GM12878 (cell line): ENCODE measurements around the gene MAD1L1. TPM values are rescaled to one million over a fixed set of nuclear protein-coding genes. Genes with fewer than 3 reads are reported as not detected.

Experiments used
- CBFB ChIP-seq: IDR thresholded peaks from 2 replicates; pipeline ENCODE4 v1.6.1; 2016; ENCODE audit warnings: antibody characterized with exemption, low read depth
- CBX5 ChIP-seq: sonication (generic); IDR thresholded peaks from 2 replicates; pipeline ENCODE4 v1.6.1; 2016; ENCODE audit warnings: low read depth, moderate library complexity, mild to moderate bottlenecking, inconsistent platforms
- DPF2 ChIP-seq: fragments of 450-650 bp; IDR thresholded peaks from 2 replicates; pipeline ENCODE4 v1.6.1; 2017; ENCODE audit warnings: mild to moderate bottlenecking
- EP300 ChIP-seq, 2 experiments: fragments of 150-350 bp in 1 of 2; IDR thresholded peaks; 2 replicates each; pipeline ENCODE4 v1.6.1; 2011 to 2012; ENCODE audit warnings: low read depth in 2 of 2, low read length in 2 of 2, borderline replicate concordance in 1 of 2, improper control_type of control experiment in 1 of 2, inconsistent platforms in 1 of 2; ENCODE audit not compliant: control insufficient read depth in 1 of 2
- EZH2 ChIP-seq: IDR thresholded peaks from 2 replicates; pipeline ENCODE4 v1.6.1; 2012; ENCODE audit warnings: low read depth, mild to moderate bottlenecking, control low read depth, inconsistent platforms, low read length, borderline replicate concordance; ENCODE audit not compliant: control insufficient read depth
- HDAC2 ChIP-seq: fragments of 200-600 bp; sonication (generic); IDR thresholded peaks from 2 replicates; pipeline ENCODE4 v1.6.1; 2017
- IKZF2 ChIP-seq, 2 experiments: fragments of 450-650 bp; IDR thresholded peaks; 2 replicates each; pipeline ENCODE4 v1.6.1; 2017; ENCODE audit warnings: mild to moderate bottlenecking in 2 of 2, moderate library complexity in 2 of 2
- JUNB ChIP-seq: IDR thresholded peaks from 2 replicates; pipeline ENCODE4 v1.6.1; 2016; ENCODE audit warnings: antibody characterized with exemption, mild to moderate bottlenecking
- JUND ChIP-seq: IDR thresholded peaks from 2 replicates; pipeline ENCODE4 v1.6.1; 2012; ENCODE audit warnings: low read depth, mild to moderate bottlenecking, low read length, improper control_type of control experiment, moderate library complexity
- LARP7 ChIP-seq: fragments of 450-650 bp; IDR thresholded peaks from 2 replicates; pipeline ENCODE4 v1.6.1; 2017; ENCODE audit warnings: mild to moderate bottlenecking
- MTA2 ChIP-seq: fragments of 450-650 bp; IDR thresholded peaks from 2 replicates; pipeline ENCODE4 v1.6.1; 2016; ENCODE audit warnings: low read depth, mild to moderate bottlenecking, moderate library complexity
- MTA3 ChIP-seq: IDR thresholded peaks from 2 replicates; pipeline ENCODE4 v1.6.1; 2012; ENCODE audit warnings: low read length, inconsistent platforms, borderline replicate concordance
- MYC ChIP-seq: IDR thresholded peaks from 2 replicates; pipeline ENCODE4 v1.6.1; 2011; ENCODE audit warnings: mild to moderate bottlenecking, low read length, moderate library complexity, inconsistent platforms; ENCODE audit not compliant: insufficient read depth, insufficient replicate concordance, insufficient read length, severe bottlenecking
- NFXL1 ChIP-seq: fragments of 450-650 bp; IDR thresholded peaks from 2 replicates; pipeline ENCODE4 v1.6.1; 2017; ENCODE audit warnings: antibody characterized with exemption, mild to moderate bottlenecking, borderline replicate concordance
- NFYA ChIP-seq: IDR thresholded peaks from 2 replicates; pipeline ENCODE4 v1.6.1; 2011; ENCODE audit warnings: low read depth, mild to moderate bottlenecking, low read length, improper control_type of control experiment, borderline replicate concordance
- NKRF ChIP-seq: fragments of 450-650 bp; conservative IDR thresholded peaks from 2 replicates; pipeline ENCODE4 v1.6.1; 2017; ENCODE audit warnings: mild to moderate bottlenecking, moderate library complexity
- NR2C1 ChIP-seq: fragments of 450-650 bp; IDR thresholded peaks from 2 replicates; pipeline ENCODE4 v1.6.1; 2017; ENCODE audit warnings: antibody characterized with exemption, mild to moderate bottlenecking, moderate library complexity
- POLR2AphosphoS2 ChIP-seq: IDR thresholded peaks from 2 replicates; pipeline ENCODE4 v1.6.1; 2011; ENCODE audit warnings: low read depth, mild to moderate bottlenecking, low read length, improper control_type of control experiment, moderate library complexity
- SP1 ChIP-seq: IDR thresholded peaks from one replicate; pipeline ENCODE4 v1.6.1; 2011; ENCODE audit warnings: low read depth, low read length
- SREBF1 ChIP-seq: IDR thresholded peaks from 2 replicates; pipeline ENCODE4 v1.6.1; 2012; ENCODE audit warnings: mild to moderate bottlenecking, low read length
- SUPT20H ChIP-seq: IDR thresholded peaks from 2 replicates; pipeline ENCODE4 v1.6.1; 2011; ENCODE audit warnings: low read depth, mild to moderate bottlenecking, low read length, moderate library complexity, borderline replicate concordance; ENCODE audit not compliant: control insufficient read depth
- TARDBP ChIP-seq: IDR thresholded peaks from 2 replicates; pipeline ENCODE4 v1.6.1; 2016; ENCODE audit warnings: borderline replicate concordance
- TBL1XR1 ChIP-seq: IDR thresholded peaks from 2 replicates; pipeline ENCODE4 v1.6.1; 2012; ENCODE audit warnings: low read depth, low read length, improper control_type of control experiment
- TCF3 ChIP-seq: IDR thresholded peaks from 2 replicates; pipeline ENCODE4 v1.6.1; 2012; ENCODE audit warnings: low read depth, mild to moderate bottlenecking, low read length, borderline replicate concordance; ENCODE audit not compliant: insufficient read depth
- WRNIP1 ChIP-seq: IDR thresholded peaks from 2 replicates; pipeline ENCODE4 v1.6.1; 2011; ENCODE audit warnings: low read depth, low read length, improper control_type of control experiment, borderline replicate concordance
- ZSCAN29 ChIP-seq: fragments of 450-650 bp; IDR thresholded peaks from 2 replicates; pipeline ENCODE4 v1.6.1; 2017; ENCODE audit warnings: mild to moderate bottlenecking, moderate library complexity
- polyA plus RNA-seq, 11 experiments: library from polyadenylated mRNA; depleted of rRNA in 4 of 11; unstranded in 6 of 11; stranded (reverse) in 5 of 11; fragments of >200 nt; fragmentation: Nextera tagmentation in 4 of 11; fragmentation: Illumina TruSeq in 1 of 11; extraction: Ambion mirVana in 4 of 11; extraction: Trizol in 1 of 11; gene quantifications; 1 replicate in 1 of 11; 2 replicates in 10 of 11; pipeline versions ENCODE4 v1.2.1 to v1.2.3, GENCODE V29; 2011 to 2016; ENCODE audit warnings: inconsistent platforms in 2 of 11, missing spikeins in 2 of 11, low read depth in 1 of 11
- total RNA-seq, 4 experiments: library from RNA; depleted of rRNA in 3 of 4; stranded (reverse); fragments of >200 nt in 3 of 4; fragmentation: Illumina TruSeq in 1 of 4; extraction: Trizol in 1 of 4; gene quantifications; 2 replicates each; pipeline versions ENCODE4 v1.2.1 to v1.2.3, GENCODE V29; 2013 to 2021
- TF ChIP-seq, protein P1 (sequence below): fragments of 450-650 bp; IDR thresholded peaks from 2 replicates; pipeline ENCODE4 v1.6.1; 2016; ENCODE audit warnings: mild to moderate bottlenecking

MAD1L1 gene
- total and polyA plus RNA-seq, 10 of the 15 experiments (the other 5 are each of a cell fraction or from before 2014, with no cell fraction given) = 2.2 to 76.8 (median 38.3) TPM

DNA sequence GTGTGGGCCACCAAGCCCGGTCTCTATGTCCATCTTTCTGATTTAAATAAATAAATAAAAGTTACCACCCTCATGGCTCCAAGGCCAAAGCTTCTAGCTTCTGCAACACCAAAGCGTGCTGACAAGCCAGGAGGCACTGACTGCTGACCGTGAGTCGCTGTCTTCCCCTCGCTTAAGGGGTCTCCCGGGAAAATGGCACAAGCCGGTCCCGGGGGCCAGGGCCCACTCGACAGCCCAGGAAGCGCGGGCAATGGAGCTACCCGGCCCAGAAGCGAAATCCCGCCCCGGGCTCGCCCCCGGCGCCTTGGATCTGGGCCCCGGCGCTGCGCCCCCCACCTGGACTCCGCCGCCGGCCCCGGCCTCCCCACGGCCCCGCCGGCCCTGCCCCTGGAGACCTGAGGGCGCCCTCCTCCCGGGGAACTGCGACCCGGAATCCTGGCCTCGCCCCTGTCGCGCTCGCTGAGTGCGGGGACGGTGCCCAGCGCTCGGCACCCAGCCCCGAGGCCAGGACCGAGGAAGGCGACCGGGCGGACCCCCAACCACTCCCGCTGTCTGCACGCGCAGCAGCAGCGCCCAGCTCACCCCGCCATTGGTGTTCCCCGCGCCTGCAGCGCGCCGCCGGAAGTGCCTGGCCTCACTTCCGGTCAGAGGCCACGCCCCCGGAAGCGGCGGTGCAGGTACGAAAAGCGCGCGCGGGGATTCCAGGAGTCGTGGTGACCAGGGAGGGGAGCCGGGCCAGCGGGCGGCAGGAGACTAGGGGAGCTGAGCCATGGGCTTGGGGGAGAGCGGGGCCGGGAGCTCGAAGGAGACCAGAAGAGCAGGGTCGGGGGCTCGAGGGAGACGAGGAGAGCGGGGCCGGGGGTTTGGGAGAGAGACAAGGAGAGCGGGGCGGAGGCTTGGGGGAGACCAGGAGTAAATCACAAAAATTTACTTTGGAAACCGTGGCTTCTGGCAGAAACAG, 9.1 kb upstream of the MAD1L1 start, which contains the start of the genes MRM2 and NUDT1 (continued):
- TF ChIP-seq NKRF = peak; percentile 97
- TF ChIP-seq SP1 = peak; percentile 66
- TF ChIP-seq, protein P1, sequence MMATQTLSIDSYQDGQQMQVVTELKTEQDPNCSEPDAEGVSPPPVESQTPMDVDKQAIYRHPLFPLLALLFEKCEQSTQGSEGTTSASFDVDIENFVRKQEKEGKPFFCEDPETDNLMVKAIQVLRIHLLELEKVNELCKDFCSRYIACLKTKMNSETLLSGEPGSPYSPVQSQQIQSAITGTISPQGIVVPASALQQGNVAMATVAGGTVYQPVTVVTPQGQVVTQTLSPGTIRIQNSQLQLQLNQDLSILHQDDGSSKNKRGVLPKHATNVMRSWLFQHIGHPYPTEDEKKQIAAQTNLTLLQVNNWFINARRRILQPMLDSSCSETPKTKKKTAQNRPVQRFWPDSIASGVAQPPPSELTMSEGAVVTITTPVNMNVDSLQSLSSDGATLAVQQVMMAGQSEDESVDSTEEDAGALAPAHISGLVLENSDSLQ = peak; percentile 53
- TF ChIP-seq SREBF1 = no peak
- no peak for TF ChIP-seq TBL1XR1
- no peak for TF ChIP-seq ZSCAN29
- TF ChIP-seq MTA2 = no peak
- no peak for TF ChIP-seq EP300 (IDR thresholded peaks at IDR 0.05; ENCODE audit: borderline replicate concordance in 1 of 2, control insufficient read depth in 1 of 2, low read depth in 2 of 2, low read length in 2 of 2)
- 0 out of 2 replicates have a peak, but pooled peaks have one; percentile 39 for TF ChIP-seq CBFB
- peak; percentile 71; the same call in 1 of the 2 replicates for TF ChIP-seq DPF2
- TF ChIP-seq POLR2AphosphoS2 = peak; percentile 84
- TF ChIP-seq NFXL1 = no peak
- TF ChIP-seq EZH2 = no peak
- no peak for TF ChIP-seq HDAC2
- TF ChIP-seq TCF3 = 0 out of 2 replicates have a peak, but pooled peaks have one; percentile 55
- TF ChIP-seq IKZF2 (IDR thresholded peaks at IDR 0.05) = no peak; a peak in 1 of 4 replicates
- peak; percentile 96 for TF ChIP-seq LARP7
- no peak for TF ChIP-seq JUND
- no peak for TF ChIP-seq MYC
- no peak for TF ChIP-seq CBX5
- TF ChIP-seq WRNIP1 = no peak
- TF ChIP-seq JUNB = no peak
- TF ChIP-seq NFYA = no peak
- TF ChIP-seq MTA3 = no peak
- no peak for TF ChIP-seq TARDBP
- TF ChIP-seq NR2C1 = no peak
- no peak for TF ChIP-seq SUPT20H
